Mucosa of rectum (tissue), 2 donors: ENCODE data around the gene SLC25A23.
A peak's percentile ranks its signal among the peaks of the same experiment; 100 is the strongest.

Experiments used
- H3K27ac ChIP-seq, 2 donors: one replicate each; pipeline ENCODE4 v1.7.0; 2013; ENCODE audit warnings: inconsistent platforms in 2 of 2, low read depth in 2 of 2, low read length in 2 of 2
- H3K27me3 ChIP-seq, 2 donors: one replicate each; pipeline ENCODE4 v1.7.0; 2013; ENCODE audit warnings: low read length in 2 of 2; ENCODE audit not compliant: control insufficient read depth in 2 of 2, insufficient read depth in 2 of 2
- H3K36me3 ChIP-seq, 2 donors: one replicate each; pipeline ENCODE4 v1.7.0; 2013; ENCODE audit warnings: low read length in 2 of 2; ENCODE audit not compliant: control insufficient read depth in 2 of 2, insufficient read depth in 2 of 2
- H3K4me1 ChIP-seq, 2 donors: one replicate each; pipeline ENCODE4 v1.7.0; 2013; ENCODE audit warnings: low read length in 2 of 2, mild to moderate bottlenecking in 1 of 2; ENCODE audit not compliant: control insufficient read depth in 2 of 2, insufficient read depth in 2 of 2
- H3K4me3 ChIP-seq, 2 donors: one replicate each; pipeline ENCODE4 v1.7.0; 2013; ENCODE audit warnings: low read length in 2 of 2
- H3K9ac ChIP-seq, 2 donors: one replicate each; pipeline ENCODE4 v1.7.0; 2013; ENCODE audit warnings: low read length in 2 of 2, low read depth in 1 of 2, mild to moderate bottlenecking in 1 of 2
- H3K9me3 ChIP-seq, 2 donors: one replicate each; pipeline ENCODE4 v1.7.0; 2013; ENCODE audit warnings: low read length in 2 of 2; ENCODE audit not compliant: control insufficient read depth in 2 of 2
- donor health status: healthy.
- donor health status: Normal muscosa, but diverticular disease.

SLC25A23 gene

GRCh38 chr19:6414793-6415590 is 44.6 kb downstream of the SLC25A23 start:
- no peak overlapping the region for H3K27ac ChIP-seq
- peaks cover 0 to 4% of the 10 kb centered on the region in 2 donors for H3K4me1 ChIP-seq
- no peaks in the 10 kb centered on the region for H3K27me3 ChIP-seq
- H3K4me3 ChIP-seq = no peak overlapping the region
- no peak overlapping the region for H3K9ac ChIP-seq
- no peaks in the 10 kb centered on the region for H3K9me3 ChIP-seq
- H3K36me3 ChIP-seq = peaks cover 50 to 55% of the 10 kb centered on the region in 2 donors

DNA sequence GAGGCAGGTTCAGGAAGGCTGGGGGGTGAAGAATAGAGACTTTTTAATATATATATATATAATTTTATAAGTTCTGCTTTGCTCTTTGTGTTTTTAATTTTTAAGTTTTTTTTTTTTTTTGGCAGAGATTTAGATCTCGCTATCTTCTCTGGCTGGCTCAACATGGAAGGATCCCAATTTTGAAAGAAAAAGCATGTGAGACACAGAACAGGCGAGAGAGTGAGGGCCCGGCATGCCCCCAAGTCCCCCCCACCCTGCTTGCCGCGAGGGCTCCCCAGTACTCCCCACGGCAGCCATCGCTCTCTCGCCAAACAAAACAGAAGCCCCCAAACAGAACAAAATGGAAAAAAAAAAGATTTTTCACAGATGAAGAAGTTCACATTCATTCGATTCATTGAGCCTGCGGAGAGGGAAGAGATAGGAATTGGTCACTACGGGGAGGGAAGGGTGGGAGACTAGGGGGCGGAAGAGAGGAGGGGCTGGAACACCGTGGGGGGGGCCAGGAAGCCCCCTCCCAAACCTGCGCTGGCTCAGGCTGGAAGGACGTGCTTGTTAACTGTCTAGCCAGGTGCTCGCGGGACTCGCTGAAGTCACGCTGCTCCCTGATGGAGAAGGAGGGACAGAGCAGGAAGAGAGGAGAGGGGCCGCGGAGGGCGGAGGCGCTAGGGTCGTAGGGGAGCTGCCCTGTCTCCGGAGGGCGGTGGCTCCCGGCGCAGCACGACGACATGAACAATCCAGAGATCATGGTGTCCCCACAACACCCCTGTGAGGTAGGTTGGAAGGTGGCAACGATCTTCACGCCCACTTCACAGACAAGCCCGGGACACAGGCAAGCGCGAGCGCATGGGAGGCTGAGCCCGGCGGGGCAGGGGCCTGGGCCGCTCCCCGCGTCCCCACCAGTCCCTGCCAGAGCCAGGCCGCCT is 45.6 kb downstream of the SLC25A23 start:
- no peaks in the 10 kb centered on the region for H3K27me3 ChIP-seq
- no peak overlapping the region for H3K4me3 ChIP-seq
- H3K4me1 ChIP-seq = peaks cover 0 to 4% of the 10 kb centered on the region in 2 donors
- H3K36me3 ChIP-seq = peaks cover 40 to 45% of the 10 kb centered on the region in 2 donors
- H3K27ac ChIP-seq = no peak overlapping the region
- H3K9me3 ChIP-seq = no peaks in the 10 kb centered on the region
- H3K9ac ChIP-seq = no peak overlapping the region

- Histone ChIP-seq H3K4me3 (no peak overlapping the region), H3K27ac (no peak overlapping the region), H3K4me1 (peaks cover 0 to 4% of the 10 kb centered on the region in 2 donors), H3K27me3 (no peaks in the 10 kb centered on the region), H3K36me3 (peaks cover 33 to 38% of the 10 kb centered on the region in 2 donors), H3K9ac (no peak overlapping the region), H3K9me3 (no peaks in the 10 kb centered on the region)
Observed at GRCh38 chr19:6413291-6413690, 46.3 kb downstream of the SLC25A23 start.

DNA sequence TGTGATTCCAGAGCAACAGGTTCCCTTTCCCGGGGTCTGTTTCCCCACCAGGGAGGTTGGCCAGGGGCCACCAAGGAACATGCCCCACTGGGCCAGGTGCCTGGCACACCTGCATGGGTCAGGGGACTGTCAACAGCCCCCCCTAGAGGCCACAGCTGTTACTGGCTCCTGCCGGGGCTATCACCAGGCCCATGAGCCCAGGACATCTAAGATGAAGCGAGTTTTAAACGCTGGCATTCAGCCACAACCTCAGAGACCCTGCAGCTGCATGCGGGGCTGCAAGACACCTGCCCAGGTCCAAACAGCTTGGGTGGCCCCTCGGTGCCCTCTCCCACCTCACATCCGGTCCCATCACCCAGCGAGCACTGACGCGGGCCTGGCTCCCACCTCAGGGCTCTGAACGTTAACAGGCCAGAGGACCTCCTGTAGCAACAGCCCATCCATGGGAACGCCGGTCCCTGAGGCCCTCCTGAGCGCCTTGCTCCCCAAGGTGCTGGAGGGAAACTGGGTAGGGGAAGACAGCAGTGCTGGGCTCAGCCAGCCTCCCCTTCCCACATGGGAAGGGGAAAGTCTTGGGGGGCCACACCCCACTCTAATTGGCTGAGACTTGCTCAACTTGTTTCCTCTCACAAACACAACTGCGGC is 47.0 kb downstream of the SLC25A23 start:
- peak overlapping the region in 1 of 2 donors; percentile 28 for H3K27ac ChIP-seq
- H3K36me3 ChIP-seq = peaks cover 27 to 31% of the 10 kb centered on the region in 2 donors
- peak overlapping the region in 1 of 2 donors; percentile 45 for H3K9ac ChIP-seq
- H3K27me3 ChIP-seq = no peaks in the 10 kb centered on the region
- peaks cover 0 to 4% of the 10 kb centered on the region in 2 donors for H3K4me1 ChIP-seq
- H3K9me3 ChIP-seq = no peaks in the 10 kb centered on the region
- no peak overlapping the region for H3K4me3 ChIP-seq

GRCh38 chr19:6412061-6412446 is 47.5 kb downstream of the SLC25A23 start:
- Histone ChIP-seq H3K36me3 (peaks cover 22 to 26% of the 10 kb centered on the region in 2 donors), H3K9me3 (no peaks in the 10 kb centered on the region), H3K9ac (no peak overlapping the region), H3K4me1 (peaks cover 0 to 4% of the 10 kb centered on the region in 2 donors), H3K4me3 (no peak overlapping the region), H3K27ac (no peak overlapping the region), H3K27me3 (no peaks in the 10 kb centered on the region)

GRCh38 chr19:6409346-6409745 is 50.2 kb downstream of the SLC25A23 start:
- Histone ChIP-seq H3K9ac (no peak overlapping the region), H3K36me3 (peaks cover 3 to 4% of the 10 kb centered on the region in 2 donors), H3K27me3 (no peaks in the 10 kb centered on the region), H3K4me3 (no peak overlapping the region), H3K4me1 (peaks cover 0 to 4% of the 10 kb centered on the region in 2 donors), H3K9me3 (no peaks in the 10 kb centered on the region), H3K27ac (no peak overlapping the region)

- H3K27ac ChIP-seq = no peak overlapping the region
- no peak overlapping the region for H3K9ac ChIP-seq
- no peaks in the 10 kb centered on the region for H3K27me3 ChIP-seq
- H3K4me3 ChIP-seq = no peak overlapping the region
- H3K4me1 ChIP-seq = peaks cover 4 to 11% of the 10 kb centered on the region in 2 donors
- no peaks in the 10 kb centered on the region for H3K36me3 ChIP-seq
- H3K9me3 ChIP-seq = no peaks in the 10 kb centered on the region
Observed at GRCh38 chr19:6406401-6406800, 53.2 kb downstream of the SLC25A23 start.

GRCh38 chr19:6402837-6403608 is 56.6 kb downstream of the SLC25A23 start:
- Histone ChIP-seq H3K9me3 (no peaks in the 10 kb centered on the region), H3K36me3 (no peaks in the 10 kb centered on the region), H3K9ac (peak overlapping the region in 1 of 2 donors; percentile 51), H3K4me3 (peak overlapping the region; percentile 50 to 52), H3K27me3 (no peaks in the 10 kb centered on the region), H3K27ac (peak overlapping the region; percentile 77), H3K4me1 (peaks cover 4 to 11% of the 10 kb centered on the region in 2 donors)

DNA sequence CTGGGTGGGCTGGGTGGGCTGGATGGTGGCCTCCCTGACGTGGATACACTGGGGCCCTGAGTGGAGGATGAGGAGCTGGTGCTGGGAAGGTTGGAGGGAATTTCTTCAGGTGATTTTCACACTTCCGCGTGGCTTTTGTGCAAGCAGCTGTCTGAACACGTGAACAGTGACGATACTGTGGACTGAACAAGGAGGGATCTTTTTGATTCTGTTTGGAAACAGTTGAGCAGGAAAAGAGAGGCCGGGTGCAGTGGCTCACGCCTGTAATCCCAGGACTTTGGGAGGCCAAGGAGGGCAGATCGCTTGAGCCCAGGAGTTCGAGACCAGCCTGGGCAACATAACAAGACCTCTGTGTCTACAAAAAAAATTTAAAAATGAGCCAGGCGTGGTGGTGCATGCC is 57.5 kb downstream of the SLC25A23 start:
- H3K27ac ChIP-seq = peak overlapping the region; percentile 77

More for the DNA sequence above, 57.5 kb downstream of the SLC25A23 start:
- peak overlapping the region in 1 of 2 donors; percentile 51 for H3K9ac ChIP-seq
- no peaks in the 10 kb centered on the region for H3K9me3 ChIP-seq
- H3K36me3 ChIP-seq = no peaks in the 10 kb centered on the region
- H3K4me3 ChIP-seq = peak overlapping the region in 1 of 2 donors; percentile 11
- H3K4me1 ChIP-seq = peaks cover 4 to 11% of the 10 kb centered on the region in 2 donors
- H3K27me3 ChIP-seq = no peaks in the 10 kb centered on the region
